NCI-H2196 (cell line): ENCODE measurements around the gene SMARCA4.
"Not testable (repeated sequence)": the region's sequence is repeated elsewhere in the genome, so short reads cannot be mapped to it uniquely, and the experiment has no call there.

Experiments
- DNase-seq: peaks from one replicate; lab custom pipeline; 2025; ENCODE audit not compliant: unreplicated experiment; lab: John Stamatoyannopoulos, UW

SMARCA4 gene

DNA sequence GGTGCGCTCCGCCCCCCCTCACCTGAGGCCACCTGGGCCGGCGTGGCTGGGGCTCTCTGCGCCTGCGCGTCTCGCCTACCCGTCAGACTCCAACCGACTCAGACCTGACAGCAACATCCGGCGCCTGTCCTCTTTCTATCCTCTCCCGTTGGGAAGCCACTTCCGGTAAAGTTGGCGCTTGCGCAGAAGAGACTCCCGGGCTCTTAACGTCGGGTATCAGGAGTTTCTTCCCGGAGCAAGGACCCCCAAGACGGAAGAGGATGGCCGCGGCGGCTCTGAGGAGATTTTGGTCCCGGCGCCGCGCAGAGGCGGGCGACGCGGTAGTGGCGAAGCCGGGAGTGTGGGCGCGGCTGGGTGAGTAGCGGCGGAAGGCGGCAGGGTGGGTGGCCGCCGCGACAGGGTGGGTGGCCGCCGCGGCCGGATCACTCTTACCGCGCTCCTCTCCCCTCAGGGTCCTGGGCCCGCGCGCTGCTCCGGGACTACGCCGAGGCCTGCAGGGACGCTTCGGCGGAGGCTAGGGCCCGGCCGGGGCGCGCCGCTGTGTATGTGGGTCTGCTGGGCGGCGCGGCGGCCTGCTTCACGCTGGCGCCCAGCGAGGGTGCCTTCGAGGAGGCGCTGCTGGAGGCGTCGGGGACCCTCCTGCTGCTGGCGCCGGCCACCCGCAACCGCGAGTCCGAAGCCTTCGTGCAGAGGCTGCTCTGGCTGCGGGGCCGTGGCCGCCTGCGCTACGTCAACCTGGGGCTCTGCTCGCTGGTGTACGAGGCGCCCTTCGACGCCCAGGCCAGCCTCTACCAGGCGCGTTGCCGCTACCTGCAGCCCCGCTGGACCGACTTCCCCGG, 32.0 kb upstream of the SMARCA4 start, which contains the start of the genes TIMM29 and YIPF2:
TIMM29 (plus strand) TSS at position 249 of the 839 bp plus-strand sequence; CDS start at position 261, 12 bp downstream.
YIPF2 (minus strand) TSS at position 77 of the 839 bp plus-strand sequence. CDS start 229 bp downstream, outside the sequence.
- peak; percentile 99 for DNase-seq

DNA sequence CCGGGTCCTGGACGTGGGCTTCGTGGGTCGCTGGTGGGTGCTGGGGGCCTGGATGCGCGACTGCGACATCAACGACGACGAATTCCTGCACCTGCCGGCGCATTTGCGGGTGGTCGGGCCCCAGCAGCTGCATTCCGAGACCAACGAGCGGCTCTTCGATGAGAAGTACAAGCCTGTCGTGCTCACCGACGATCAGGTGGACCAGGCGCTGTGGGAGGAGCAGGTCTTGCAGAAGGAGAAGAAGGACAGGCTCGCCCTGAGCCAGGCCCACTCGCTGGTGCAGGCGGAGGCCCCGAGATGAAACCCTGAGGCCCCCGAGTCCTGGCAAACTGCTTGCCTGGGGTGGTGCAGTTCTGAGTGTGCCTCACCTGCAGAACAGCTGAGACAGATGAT, 31.4 kb upstream of the SMARCA4 start:
- DNase-seq: no peak

DNA sequence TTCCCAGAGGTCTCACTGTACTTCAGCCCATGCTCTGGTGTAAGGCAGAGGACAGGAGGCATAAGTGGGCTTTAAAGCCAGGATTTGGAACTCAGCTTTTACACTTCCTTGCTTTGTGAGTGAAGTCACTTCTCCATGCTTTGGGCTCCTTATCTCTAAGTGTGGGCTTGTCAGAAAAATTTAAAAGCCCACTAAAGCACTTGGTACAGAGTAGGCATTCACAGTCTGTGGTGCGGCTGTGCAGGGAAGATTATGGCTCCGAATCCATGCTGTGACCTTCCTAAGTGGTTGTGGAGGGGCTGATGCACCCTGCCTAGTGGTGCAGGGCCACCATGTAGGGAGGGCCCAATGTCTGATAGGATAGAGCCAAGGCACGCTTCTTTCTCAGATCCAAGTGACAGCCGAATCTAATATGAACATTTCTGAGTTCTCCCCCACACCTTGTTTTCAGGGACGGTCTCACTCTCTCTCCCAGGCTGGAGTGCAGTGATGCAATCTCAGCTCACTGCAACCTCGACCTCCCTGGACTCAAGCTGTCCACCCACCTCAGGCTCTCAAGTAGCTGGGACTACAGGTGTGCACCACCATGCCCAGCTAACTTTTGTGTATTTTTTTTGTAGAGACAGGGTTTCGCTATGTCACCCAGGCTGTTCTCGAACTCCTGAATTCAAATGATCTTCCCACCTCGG, 25.3 kb upstream of the SMARCA4 start:
- DNase-seq: no peak

DNA sequence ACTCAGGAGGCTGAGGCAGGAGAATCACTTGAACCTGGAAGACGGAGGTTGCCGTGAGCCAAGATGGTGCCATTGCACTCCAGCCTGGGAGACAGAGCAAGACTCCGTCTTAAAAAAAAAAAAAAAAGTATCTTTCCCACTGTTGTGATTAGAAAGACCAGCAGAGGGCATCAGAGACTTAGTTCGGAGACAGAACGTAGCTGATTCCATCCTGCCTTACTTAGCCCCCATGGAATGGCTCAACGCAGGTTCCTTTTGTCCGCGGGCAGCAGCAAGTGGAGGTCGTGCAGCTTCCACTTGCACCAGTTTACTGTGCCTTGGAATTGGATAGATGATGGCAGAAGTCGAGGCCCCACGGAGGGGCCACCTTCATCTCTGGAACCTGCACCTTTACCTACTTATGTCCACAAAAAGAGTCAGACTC, 24.2 kb upstream of the SMARCA4 start:
- DNase-seq: peak; percentile 85

DNA sequence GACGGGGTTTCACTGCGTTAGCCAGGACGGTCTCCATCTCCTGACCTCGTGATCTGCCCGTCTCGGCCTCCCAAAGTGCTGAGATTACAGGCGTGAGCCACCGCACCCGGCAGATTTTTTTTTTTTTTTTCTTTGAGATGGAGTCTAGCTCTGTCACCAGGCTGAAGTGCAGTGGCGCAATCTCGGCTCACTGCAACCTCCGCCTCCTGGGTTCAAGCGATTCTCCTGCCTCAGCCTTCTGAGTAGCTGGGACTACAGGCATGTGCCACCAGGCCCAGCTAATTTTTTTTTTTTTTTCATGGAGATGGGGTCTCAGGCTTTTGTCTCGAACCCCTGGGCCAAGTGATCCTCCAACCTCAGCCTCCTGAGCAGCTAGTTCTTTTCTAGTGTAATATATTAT, 19.2 kb upstream of the SMARCA4 start:
- not testable (repeated sequence) for DNase-seq

DNA sequence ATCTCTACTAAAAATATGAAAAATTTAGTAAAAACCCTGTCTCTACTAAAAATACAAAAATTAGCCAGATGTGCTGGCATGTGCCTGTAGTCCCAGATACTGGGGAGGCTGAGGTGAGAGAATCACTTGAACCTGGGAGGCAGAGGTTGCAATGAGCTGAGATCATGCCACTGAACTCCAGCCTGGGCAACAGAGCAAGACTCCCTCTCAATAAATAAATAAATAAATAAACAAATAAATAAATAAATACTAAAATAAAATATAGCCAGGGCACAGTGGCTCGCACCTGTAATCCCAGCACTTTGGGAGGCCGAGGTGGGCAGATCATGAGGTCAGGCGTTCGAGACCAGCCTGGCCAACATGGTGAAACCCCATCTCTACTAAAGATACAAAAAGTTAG, 17.4 kb upstream of the SMARCA4 start:
- not testable (repeated sequence) for DNase-seq

DNA sequence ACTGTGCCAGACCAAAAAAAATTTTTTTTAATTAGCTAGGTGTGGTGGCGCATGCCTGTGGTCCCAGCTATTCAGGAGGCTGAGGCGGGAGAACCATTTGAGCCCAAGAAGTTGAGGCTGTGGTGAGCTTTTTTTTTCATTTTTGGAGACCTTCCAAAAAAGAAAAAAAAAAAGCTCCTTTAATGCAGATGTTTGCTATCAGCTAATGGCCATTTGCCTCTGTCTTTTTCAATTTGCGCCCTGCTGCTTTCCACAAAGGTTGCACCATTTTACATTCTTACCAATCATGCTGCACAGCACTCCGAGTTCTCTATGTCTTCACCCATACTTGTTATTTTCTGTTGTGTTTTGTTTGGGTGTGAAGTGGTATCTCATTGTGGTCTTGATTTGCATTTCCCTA, 15.6 kb upstream of the SMARCA4 start:
- DNase-seq: no peak

DNA sequence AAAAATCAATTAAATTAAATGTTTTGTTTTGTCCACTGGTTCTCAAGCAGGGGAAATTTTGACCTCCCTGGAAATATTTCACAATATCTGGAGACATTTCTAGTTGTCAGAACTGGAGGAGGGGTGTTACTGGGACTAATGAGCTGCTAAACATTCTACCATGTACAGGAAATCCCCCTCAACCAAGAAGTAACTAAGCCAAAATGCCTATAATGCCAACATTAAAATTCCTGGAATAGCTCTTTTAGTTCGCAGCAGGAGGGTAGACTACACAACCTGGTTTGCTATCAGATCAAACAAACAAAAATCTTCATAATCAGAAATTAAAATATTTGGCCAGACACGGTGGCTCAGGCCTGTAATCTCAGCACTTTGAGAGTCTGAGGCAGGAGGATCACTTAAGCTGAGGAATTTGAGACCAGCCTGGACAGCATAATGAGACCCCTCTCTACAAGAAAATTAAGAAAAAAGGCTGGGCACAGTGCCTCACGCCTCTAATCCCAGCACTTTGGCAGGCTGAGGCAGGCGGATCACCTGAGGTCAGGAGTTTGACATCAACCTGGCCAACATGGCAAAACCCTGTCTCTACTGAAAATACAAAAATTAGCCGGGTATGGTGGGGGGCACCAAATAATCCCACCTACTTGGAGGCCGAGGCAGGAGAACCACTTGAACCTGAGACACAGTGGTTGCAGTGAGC, 13.7 kb upstream of the SMARCA4 start:
- DNase-seq: no peak

DNA sequence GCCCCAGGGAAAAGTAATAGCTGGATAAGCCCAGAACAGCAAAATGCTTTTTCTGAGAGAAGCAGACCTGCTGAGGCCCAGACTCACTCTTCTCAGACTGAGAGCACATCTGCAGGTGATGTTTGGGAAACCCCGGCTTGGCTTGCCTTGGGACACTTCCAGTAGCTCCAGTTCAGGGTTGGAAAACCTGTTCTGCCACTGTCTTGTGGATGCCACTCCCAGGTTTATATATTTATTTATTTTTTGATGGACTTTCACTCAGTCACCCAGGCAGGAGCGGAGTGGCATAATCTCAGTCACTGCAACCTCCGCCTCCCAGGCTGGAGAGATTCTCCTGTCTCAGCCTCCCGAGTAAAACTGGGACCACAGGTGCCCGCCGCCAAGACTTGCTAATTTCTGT, 8.0 kb upstream of the SMARCA4 start:
- peak; percentile 58 for DNase-seq

DNA sequence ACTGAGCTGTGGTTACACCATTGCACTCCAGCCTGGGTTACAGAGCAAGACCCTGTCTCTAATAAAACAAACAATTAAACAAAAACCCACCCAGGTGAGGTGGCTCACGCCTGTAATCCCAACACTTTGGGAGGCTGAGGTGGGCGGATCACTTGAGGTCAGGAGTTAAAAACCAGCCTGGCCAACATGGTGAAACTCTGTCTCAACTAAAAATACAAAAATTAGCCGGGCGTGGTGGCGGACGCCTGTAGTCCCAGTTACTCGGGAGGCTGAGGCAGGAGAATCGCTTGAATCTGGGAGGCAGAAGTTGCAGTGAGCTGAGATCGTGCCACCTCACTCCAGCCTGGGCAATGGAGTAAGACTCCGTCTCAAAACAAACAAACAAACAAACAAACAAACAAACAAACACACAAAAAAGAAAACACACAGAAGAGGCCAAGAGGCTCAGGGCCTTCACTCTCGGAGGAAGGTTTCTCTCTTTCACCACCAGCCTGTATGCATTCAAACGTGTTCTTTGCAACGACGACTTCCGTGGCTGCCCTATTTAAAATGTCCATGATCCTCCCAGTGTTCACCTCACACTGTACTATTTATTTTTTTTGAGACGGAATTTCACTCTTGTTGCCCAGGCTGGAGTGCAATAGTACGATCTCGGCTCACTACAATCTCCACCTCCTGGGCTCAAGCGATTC, 1.4 kb upstream of the SMARCA4 start:
- DNase-seq: not testable (repeated sequence)

DNA sequence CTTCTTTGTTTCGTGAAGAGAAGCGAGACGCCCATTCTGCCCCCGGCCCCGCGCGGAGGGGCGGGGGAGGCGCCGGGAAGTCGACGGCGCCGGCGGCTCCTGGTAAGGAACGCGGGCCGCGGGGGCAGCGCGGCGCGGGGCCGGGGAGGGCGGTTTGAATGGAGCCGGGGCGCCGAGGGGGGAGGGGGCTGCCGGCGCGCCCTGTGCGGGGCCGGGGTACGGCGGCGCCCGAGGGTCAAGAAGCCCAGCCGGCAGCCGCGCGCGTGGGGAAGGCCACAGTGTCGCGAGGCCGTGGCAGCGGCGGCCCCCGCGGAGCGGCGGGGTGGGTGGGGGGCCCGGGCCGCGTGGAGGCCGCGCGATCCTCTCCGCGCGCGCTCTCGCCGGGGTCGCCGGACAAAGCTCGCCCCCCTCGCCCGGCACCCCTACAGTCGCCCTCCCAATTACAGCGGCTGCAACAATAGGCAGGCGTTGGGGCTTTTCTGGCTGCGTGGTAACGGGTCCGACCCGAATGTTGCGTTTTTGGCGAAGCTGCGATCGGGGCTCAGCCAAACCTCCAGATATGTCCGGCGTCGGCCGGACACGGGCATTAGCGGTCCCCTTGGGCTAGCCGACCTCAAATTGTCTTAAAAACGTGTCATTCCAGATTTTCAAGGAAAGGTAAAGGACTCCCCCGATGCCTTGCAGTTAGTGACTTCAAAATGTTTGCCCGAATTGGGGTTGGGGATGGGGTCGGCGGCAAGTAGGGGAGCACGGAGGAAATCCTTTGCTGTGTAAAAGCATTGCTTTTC, 437 bp downstream of the SMARCA4 start:
- no peak for DNase-seq

DNA sequence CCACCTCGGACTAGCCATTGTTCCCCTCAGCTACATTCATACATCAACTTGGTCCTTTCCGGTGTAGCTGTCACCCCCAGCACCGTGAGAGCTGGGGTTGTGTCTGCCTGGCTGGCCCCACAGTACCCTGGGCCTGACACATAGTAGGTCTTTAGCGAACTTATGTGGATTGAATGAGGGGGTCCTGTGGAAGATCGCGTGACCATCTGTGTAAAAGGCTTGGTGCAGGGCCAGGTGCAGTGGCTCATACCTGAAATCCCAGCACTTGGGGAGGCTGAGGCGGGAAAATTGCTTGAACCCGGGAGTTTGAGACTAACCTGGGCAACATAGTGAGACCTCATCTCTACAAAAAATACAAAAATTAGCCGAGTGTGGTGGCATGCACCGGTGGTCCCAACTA, 2.0 kb downstream of the SMARCA4 start:
- DNase-seq: no peak

DNA sequence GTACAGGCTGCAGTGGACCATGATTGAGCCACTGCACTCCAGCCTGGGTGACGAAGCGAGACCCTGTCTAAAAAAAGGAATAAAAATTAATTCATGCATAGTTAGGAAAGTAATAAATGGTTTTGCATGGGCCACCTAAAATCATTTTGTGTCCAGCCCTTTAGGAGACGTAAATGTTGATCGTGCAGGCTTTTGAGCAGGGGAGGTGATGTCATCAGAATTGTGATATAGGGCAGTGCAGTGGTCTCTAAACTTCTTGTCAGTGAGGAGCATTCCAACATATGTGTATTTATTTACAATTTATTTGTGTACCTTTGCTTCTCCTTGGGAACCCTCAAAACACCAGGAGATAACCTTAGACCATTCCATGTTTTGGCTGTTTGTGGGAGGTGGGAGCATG, 3.0 kb downstream of the SMARCA4 start:
- no peak for DNase-seq

DNA sequence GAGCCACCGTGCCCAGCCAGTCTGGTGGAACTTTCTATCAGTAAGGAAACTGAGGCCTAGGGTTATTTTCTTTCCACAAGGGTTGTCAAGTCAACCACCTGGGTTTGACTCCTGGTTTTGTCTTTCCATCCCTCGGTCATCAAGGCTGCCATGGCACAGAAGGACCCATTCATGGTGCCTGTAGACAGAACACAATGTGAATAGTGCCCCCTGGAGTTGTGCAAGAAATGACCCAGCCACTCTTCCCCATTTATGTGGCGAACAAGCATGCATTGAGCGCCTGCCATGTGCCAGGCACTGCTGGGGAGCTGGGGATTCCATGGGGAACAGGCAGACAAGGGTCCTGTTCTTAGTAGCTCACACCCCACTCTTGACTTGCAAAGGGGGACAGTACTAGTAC, 4.1 kb downstream of the SMARCA4 start:
- no peak for DNase-seq

DNA sequence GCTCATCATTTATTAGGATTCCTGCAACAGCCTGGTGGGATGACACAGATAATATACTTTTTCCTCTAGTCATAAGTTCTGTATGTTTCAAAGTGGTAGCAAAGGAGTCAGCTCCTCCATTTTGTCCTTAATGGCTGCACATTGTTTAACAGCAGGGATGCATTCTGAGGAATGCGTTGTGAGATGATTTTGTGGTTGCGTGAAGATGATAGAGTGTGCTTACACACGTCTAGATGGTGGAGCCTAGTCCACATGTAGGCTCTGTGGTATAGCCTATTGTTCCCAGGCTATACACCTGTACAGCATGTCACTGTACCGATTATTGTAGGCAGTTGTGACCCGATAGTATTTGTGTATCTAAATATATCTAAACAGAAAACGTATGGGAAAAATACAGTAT, 4.6 kb downstream of the SMARCA4 start:
- no peak for DNase-seq

DNA sequence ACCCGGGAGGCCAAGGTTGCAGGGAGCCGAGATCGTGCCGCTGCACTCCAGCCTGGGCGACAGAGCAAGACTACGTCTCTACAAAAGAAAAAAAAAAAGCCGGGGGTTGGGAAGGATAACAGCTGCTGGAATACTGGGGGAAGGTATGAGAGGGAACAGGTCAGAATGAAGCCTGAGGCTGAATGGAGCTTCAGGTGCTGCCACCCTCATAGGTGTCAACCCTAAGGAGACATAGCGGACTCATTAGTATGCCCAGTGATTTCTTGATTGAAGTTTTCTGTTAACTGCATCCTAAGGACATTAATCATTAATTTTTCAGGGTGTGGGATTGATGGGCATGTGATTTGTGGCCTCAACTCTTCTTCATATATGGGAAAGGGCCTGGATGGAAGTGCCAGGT, 6.0 kb downstream of the SMARCA4 start:
- no peak for DNase-seq

DNA sequence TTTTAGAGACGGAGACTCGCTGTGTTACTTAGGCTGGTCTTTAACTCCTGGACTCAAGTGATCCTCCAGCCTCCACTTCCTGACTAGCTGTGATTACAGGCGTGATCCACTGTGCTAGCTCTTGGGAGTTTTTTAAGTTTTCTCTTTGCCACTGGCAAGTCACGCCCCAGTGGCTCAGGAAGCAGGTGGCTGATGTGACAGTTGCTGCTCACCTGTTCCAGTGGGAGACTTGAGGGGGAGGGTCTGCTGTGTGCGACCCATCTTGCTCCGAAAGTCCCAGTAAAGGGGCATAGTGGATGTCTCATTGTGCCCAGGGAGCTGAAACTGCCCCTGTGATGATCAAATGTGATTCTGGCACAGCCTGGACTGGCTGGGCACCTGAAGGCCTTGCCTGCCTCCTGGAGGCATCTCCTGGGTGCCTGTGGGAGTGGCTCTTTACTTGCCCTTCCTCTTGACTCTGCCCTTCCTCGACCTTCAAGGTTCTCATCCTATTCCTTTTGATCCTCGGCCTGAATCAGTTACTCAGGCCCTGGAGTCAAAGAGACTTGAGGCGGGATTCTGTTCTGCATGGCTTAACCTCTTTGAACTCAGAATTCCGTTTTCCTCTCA, 7.8 kb downstream of the SMARCA4 start:
- no peak for DNase-seq

DNA sequence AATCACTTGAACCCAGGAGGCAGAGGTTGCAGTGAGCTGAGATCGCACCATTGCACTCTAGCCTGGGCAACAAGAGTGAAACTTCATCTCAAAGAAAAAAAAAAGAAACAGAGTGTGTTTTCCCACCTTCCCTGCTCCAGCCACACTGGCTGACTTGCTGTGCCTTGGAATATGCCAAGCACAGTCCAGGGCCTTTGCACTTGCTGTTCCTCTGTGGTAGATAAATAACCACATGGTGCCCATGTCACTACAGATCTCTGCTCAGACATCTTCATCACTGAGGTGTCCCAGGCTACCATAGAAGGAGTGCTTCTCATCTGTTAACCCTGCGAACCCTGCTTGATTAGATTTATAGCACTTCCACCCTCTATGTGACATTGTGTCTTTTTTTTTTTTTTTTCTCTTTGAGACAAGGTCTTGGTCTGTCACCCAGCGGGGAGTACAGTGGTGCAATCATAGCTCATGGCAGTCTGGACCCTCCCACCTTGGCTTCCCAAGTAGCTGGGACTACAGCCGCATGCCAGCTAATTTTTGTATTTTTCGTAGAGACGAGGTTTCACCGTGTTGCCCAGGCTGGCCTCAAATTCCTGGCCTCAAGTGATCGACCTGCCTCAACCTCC, 10.4 kb downstream of the SMARCA4 start:
- no peak for DNase-seq

DNA sequence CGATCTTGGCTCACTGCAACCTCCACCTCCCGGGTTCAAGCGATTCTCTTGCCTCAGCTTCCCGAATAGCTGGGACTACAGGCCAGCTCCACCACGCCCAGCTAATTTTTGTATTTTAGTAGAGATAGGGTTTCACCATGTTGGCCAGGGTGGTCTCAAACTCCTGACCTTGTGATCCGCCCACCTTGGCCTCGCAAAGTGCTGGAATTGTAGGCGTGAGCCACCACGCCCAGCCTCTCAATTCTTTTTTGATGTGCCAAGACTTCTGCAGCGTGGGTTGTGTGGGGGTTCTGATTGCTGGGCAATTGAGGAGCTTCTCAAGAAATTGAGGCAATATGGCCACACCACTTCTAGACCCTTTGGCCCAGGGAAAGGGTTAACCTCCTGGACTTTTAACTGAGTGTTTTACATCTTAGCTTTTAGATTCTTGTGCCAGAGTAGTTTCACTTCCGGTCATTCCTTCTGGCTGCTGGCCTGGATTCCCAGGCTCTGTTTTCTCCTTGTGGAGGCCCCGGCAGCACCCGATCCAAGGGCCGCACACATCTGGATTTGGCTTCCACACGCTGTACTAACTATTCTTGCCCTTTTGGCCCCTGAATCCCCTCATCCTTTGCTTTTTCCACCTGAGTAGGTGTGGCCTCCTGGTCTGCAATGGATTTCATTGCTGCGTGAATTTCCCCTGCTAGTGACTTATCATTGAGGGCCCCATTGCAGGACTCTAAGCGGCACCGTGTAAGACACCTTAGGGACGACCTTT, 14.7 kb downstream of the SMARCA4 start:
- no peak for DNase-seq
